ENCODE results near the gene NPIPA1.
"Not testable (repeated sequence)": the region's sequence is repeated elsewhere in the genome, so short reads cannot be mapped to it uniquely, and the experiment has no call there.

The NPIPA1 gene

GRCh38 chr16:14930971-14931370 is 6.3 kb upstream of the NPIPA1 start:
- DNase-seq (ENCODE audit: low read depth) = not testable (repeated sequence)

- DNase-seq (ENCODE audit: low read depth) = not testable (repeated sequence)
Observed at GRCh38 chr16:14932581-14933375, 4.5 kb upstream of the NPIPA1 start.

GRCh38 chr16:14937994-14938393 is 751 bp downstream of the NPIPA1 start:
- DNase-seq (ENCODE audit: low read depth) = not testable (repeated sequence)

- not testable (repeated sequence) for DNase-seq (ENCODE audit: low read depth)
Observed at GRCh38 chr16:14942686-14943085, 5.4 kb downstream of the NPIPA1 start.

- DNase-seq (ENCODE audit: low read depth) = no peak
Observed at GRCh38 chr16:14955546-14956231, 18.4 kb downstream of the NPIPA1 start.

- no peak for DNase-seq (ENCODE audit: low read depth)
Observed at GRCh38 chr16:14957576-14958322, 20.5 kb downstream of the NPIPA1 start.

- no peak for DNase-seq (ENCODE audit: low read depth)
Observed at GRCh38 chr16:14958323-14958600, 21.0 kb downstream of the NPIPA1 start.

GRCh38 chr16:14958970-14959369 is 21.7 kb downstream of the NPIPA1 start:
- DNase-seq (ENCODE audit: low read depth) = no peak

GRCh38 chr16:14961405-14962186 is 24.4 kb downstream of the NPIPA1 start:
- DNase-seq (ENCODE audit: low read depth) = no peak

- no peak for DNase-seq (ENCODE audit: low read depth)
Observed at GRCh38 chr16:14963281-14964173, 26.3 kb downstream of the NPIPA1 start.

- no peak for DNase-seq (ENCODE audit: low read depth)
Observed at GRCh38 chr16:14965328-14965727, 28.1 kb downstream of the NPIPA1 start.

- not testable (repeated sequence) for DNase-seq (ENCODE audit: low read depth)
Observed at GRCh38 chr16:14969795-14970194, 32.6 kb downstream of the NPIPA1 start.

GRCh38 chr16:14971621-14972228 is 34.5 kb downstream of the NPIPA1 start:
- DNase-seq (ENCODE audit: low read depth) = not testable (repeated sequence)

GRCh38 chr16:14973785-14974322 is 36.6 kb downstream of the NPIPA1 start:
- not testable (repeated sequence) for DNase-seq (ENCODE audit: low read depth)

- not testable (repeated sequence) for DNase-seq (ENCODE audit: low read depth)
Observed at GRCh38 chr16:14974331-14974655, 37.0 kb downstream of the NPIPA1 start.

GRCh38 chr16:14974656-14975417 is 37.6 kb downstream of the NPIPA1 start, which contains the start of gene PDXDC1:
PDXDC1 (plus strand) TSS chr16:14975026; CDS start chr16:14975200, 174 bp downstream.
- peak; percentile 99 for DNase-seq (ENCODE audit: low read depth)

- DNase-seq (ENCODE audit: low read depth) = peak; percentile 35
Observed at GRCh38 chr16:14975418-14976194, 38.4 kb downstream of the NPIPA1 start.

GRCh38 chr16:14976971-14977736 is 39.9 kb downstream of the NPIPA1 start:
- not testable (repeated sequence) for DNase-seq (ENCODE audit: low read depth)

All from activated T-cell treated with anti-CD3 and anti-CD28 coated beads for 48 hours (primary cell).